Neural cell (in vitro differentiated cells): ENCODE results near the gene WDR59. TPM values are rescaled to one million over a fixed set of nuclear protein-coding genes. Genes with fewer than 3 reads are reported as not detected.

ENCODE experiments used
- H2AFZ ChIP-seq: fragments of 200-600, 300-800 bp; sonication (generic), shearing (Covaris generic); 2 replicates; pipeline ENCODE4 v1.6.0; 2014; ENCODE audit warnings: low read depth, mild to moderate bottlenecking, antibody characterized with exemption, low read length, moderate library complexity
- H3F3A ChIP-seq: fragments of 200-600 bp; shearing (Covaris generic); 2 replicates; pipeline ENCODE4 v1.6.1; 2016; ENCODE audit warnings: mild to moderate bottlenecking, moderate library complexity, mixed read lengths, antibody characterized with exemption, low read length; ENCODE audit not compliant: insufficient read depth, poor library complexity, severe bottlenecking
- H3K27ac ChIP-seq: fragments of 200-600, 300-800 bp; sonication (generic), shearing (Covaris generic); 2 replicates; pipeline ENCODE4 v1.5.1; 2014; ENCODE audit warnings: mild to moderate bottlenecking, low read length, moderate library complexity
- H3K27me3 ChIP-seq: fragments of 300-800, 200-600 bp; sonication (generic), shearing (Covaris generic); 2 replicates; pipeline ENCODE4 v1.6.0; 2014; ENCODE audit warnings: mild to moderate bottlenecking, low read depth, low read length, moderate library complexity; ENCODE audit not compliant: insufficient read depth
- H3K36me3 ChIP-seq: fragments of 300-800, 200-600 bp; sonication (generic), shearing (Covaris generic); 2 replicates; pipeline ENCODE4 v1.5.1; 2014; ENCODE audit warnings: mild to moderate bottlenecking, antibody characterized with exemption, low read length, moderate library complexity; ENCODE audit not compliant: insufficient read depth
- H3K4me2 ChIP-seq: fragments of 300-800, 200-600 bp; sonication (generic), shearing (Covaris generic); 2 replicates; pipeline ENCODE4 v1.6.0; 2014; ENCODE audit warnings: mild to moderate bottlenecking, low read length
- H3K4me3 ChIP-seq: fragments of 300-800, 200-600 bp; sonication (generic), shearing (Covaris generic); 2 replicates; pipeline ENCODE4 v1.5.1; 2014; ENCODE audit warnings: mild to moderate bottlenecking, low read length, moderate library complexity
- H3K79me2 ChIP-seq: fragments of 200-600 bp; shearing (Covaris generic); replicated peaks from 2 replicates; pipeline ENCODE4 v1.6.0; 2014; ENCODE audit warnings: mild to moderate bottlenecking, low read length, moderate library complexity; ENCODE audit not compliant: insufficient read depth
- H3K9ac ChIP-seq: fragments of 300-800, 200-600 bp; sonication (generic), shearing (Covaris generic); 2 replicates; pipeline ENCODE4 v1.6.1; 2016; ENCODE audit warnings: mild to moderate bottlenecking, low read length, mixed read lengths
- H3K9me2 ChIP-seq: fragments of 200-600 bp; shearing (Covaris generic); 2 replicates; pipeline ENCODE4 v1.6.1; 2016; ENCODE audit warnings: mild to moderate bottlenecking, low read length, mixed read lengths; ENCODE audit not compliant: insufficient read depth
- H3K9me3 ChIP-seq: fragments of 200-600, 300-800 bp; sonication (generic), shearing (Covaris generic); 2 replicates; pipeline ENCODE4 v1.6.1; 2016; ENCODE audit warnings: mild to moderate bottlenecking, mixed run types, low read length, moderate library complexity, mixed read lengths
- H4K20me1 ChIP-seq: fragments of 200-600 bp; shearing (Covaris generic); 2 replicates; pipeline ENCODE4 v1.6.1; 2016; ENCODE audit warnings: mild to moderate bottlenecking, mixed run types; ENCODE audit not compliant: insufficient read depth
- EP300 ChIP-seq: fragments of 450-650 bp; conservative IDR thresholded peaks from 2 replicates; pipeline ENCODE4 v1.6.1; 2014; ENCODE audit warnings: antibody characterized with exemption, mild to moderate bottlenecking, moderate library complexity; ENCODE audit not compliant: poor library complexity, severe bottlenecking
- EZH2 ChIP-seq: fragments of 200-600, 300-800 bp; shearing (Covaris generic), sonication (generic); IDR thresholded peaks from 2 replicates; pipeline ENCODE4 v1.6.1; 2014; ENCODE audit warnings: antibody characterized with exemption, low read length, borderline replicate concordance, mild to moderate bottlenecking; ENCODE audit not compliant: insufficient read depth, poor library complexity, severe bottlenecking
- MXI1 ChIP-seq: fragments of 450-650 bp; conservative IDR thresholded peaks from 2 replicates; pipeline ENCODE4 v1.6.1; 2014; ENCODE audit warnings: antibody characterized with exemption, mild to moderate bottlenecking; ENCODE audit not compliant: poor library complexity, severe bottlenecking
- POLR2AphosphoS5 ChIP-seq: IDR thresholded peaks from 2 replicates; pipeline ENCODE4 v1.6.1; 2012
- RAD21 ChIP-seq: fragments of 450-650 bp; conservative IDR thresholded peaks from 2 replicates; pipeline ENCODE4 v1.6.1; 2014; ENCODE audit warnings: antibody characterized with exemption, mild to moderate bottlenecking, moderate library complexity
- SMC3 ChIP-seq: fragments of 450-650 bp; conservative IDR thresholded peaks from 2 replicates; pipeline ENCODE4 v1.6.1; 2014; ENCODE audit warnings: antibody characterized with exemption, mild to moderate bottlenecking, moderate library complexity; ENCODE audit not compliant: poor library complexity
- TAF1 ChIP-seq: IDR thresholded peaks from 2 replicates; pipeline ENCODE4 v1.6.1; 2012; ENCODE audit warnings: low read depth
- polyA plus RNA-seq: library from polyadenylated mRNA; depleted of rRNA; stranded (reverse); fragments of >200 nt; gene quantifications from 2 replicates; pipeline ENCODE4 v1.2.3, GENCODE V29; 2014
- TF ChIP-seq, protein P1 (sequence below): fragments of 450-650 bp; IDR thresholded peaks from 2 replicates; pipeline ENCODE4 v1.5.1; 2014; ENCODE audit warnings: antibody characterized with exemption, mild to moderate bottlenecking, moderate library complexity; ENCODE audit not compliant: poor library complexity, severe bottlenecking
- TF ChIP-seq, protein P2 (sequence below): IDR thresholded peaks from 2 replicates; pipeline ENCODE4 v1.6.1; 2012; ENCODE audit warnings: borderline replicate concordance

Gene WDR59
- polyA plus RNA-seq, 1 donor from 2014 or later: 20.3 TPM

DNA sequence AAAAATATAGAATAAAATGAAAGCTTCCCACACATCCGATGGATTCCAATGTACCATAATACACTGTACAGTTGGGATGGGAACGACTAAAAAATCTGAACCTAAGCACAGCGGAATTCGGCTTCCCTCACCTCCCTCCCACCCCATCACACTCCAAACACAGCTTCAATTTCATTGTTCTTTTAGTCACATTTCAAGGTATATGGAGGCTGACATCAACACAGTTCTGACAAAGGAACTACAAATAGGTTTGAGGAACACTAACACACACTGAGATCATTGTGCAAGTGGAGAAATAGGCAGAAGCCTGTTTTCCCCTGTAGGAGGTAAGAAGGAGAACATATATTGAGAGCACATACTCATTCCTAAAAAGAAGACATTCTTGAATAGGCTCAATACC is 85.1 kb downstream of the WDR59 start:
- no peak for TF ChIP-seq TAF1
- no peak for TF ChIP-seq POLR2AphosphoS5
- TF ChIP-seq EP300: no peak
- TF ChIP-seq, protein P1, sequence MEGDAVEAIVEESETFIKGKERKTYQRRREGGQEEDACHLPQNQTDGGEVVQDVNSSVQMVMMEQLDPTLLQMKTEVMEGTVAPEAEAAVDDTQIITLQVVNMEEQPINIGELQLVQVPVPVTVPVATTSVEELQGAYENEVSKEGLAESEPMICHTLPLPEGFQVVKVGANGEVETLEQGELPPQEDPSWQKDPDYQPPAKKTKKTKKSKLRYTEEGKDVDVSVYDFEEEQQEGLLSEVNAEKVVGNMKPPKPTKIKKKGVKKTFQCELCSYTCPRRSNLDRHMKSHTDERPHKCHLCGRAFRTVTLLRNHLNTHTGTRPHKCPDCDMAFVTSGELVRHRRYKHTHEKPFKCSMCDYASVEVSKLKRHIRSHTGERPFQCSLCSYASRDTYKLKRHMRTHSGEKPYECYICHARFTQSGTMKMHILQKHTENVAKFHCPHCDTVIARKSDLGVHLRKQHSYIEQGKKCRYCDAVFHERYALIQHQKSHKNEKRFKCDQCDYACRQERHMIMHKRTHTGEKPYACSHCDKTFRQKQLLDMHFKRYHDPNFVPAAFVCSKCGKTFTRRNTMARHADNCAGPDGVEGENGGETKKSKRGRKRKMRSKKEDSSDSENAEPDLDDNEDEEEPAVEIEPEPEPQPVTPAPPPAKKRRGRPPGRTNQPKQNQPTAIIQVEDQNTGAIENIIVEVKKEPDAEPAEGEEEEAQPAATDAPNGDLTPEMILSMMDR: no peak
- TF ChIP-seq MXI1: no peak
- TF ChIP-seq, protein P2, sequence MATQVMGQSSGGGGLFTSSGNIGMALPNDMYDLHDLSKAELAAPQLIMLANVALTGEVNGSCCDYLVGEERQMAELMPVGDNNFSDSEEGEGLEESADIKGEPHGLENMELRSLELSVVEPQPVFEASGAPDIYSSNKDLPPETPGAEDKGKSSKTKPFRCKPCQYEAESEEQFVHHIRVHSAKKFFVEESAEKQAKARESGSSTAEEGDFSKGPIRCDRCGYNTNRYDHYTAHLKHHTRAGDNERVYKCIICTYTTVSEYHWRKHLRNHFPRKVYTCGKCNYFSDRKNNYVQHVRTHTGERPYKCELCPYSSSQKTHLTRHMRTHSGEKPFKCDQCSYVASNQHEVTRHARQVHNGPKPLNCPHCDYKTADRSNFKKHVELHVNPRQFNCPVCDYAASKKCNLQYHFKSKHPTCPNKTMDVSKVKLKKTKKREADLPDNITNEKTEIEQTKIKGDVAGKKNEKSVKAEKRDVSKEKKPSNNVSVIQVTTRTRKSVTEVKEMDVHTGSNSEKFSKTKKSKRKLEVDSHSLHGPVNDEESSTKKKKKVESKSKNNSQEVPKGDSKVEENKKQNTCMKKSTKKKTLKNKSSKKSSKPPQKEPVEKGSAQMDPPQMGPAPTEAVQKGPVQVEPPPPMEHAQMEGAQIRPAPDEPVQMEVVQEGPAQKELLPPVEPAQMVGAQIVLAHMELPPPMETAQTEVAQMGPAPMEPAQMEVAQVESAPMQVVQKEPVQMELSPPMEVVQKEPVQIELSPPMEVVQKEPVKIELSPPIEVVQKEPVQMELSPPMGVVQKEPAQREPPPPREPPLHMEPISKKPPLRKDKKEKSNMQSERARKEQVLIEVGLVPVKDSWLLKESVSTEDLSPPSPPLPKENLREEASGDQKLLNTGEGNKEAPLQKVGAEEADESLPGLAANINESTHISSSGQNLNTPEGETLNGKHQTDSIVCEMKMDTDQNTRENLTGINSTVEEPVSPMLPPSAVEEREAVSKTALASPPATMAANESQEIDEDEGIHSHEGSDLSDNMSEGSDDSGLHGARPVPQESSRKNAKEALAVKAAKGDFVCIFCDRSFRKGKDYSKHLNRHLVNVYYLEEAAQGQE: no peak
- TF ChIP-seq SMC3: no peak
- no peak for TF ChIP-seq EZH2
- TF ChIP-seq RAD21: no peak
- H3K27me3 ChIP-seq: no peaks in the 10 kb centered on the region
- no peak overlapping the region for H3K4me2 ChIP-seq

DNA sequence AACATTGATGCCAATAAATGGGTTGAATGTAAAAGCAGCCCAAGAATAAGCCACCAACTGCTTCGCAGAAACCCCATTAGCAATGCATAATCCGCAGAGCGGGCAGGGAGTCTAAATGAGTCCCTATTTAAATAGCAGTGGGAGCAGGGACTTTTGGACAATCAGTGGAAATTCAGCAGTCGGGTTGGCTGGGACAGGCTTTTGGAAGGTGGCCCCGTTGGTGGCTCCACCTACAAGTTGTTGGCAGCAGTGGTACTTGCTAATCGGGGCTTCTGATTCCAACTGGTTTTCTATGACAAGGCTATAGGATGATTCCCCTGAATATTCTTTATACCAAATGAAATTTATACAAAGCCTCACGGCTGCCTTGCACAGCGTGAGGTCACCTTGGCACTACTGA is 86.3 kb downstream of the WDR59 start:
- no peaks in the 10 kb centered on the region for H4K20me1 ChIP-seq
- H3K36me3 ChIP-seq: no peaks in the 10 kb centered on the region
- no peak overlapping the region for H3K4me3 ChIP-seq
- H2AFZ ChIP-seq: no peak overlapping the region
- H3K9me3 ChIP-seq: no peaks in the 10 kb centered on the region
- no peaks in the 10 kb centered on the region for H3K79me2 ChIP-seq
- no peaks in the 10 kb centered on the region for H3F3A ChIP-seq
- no peak overlapping the region for H3K9ac ChIP-seq
- TF ChIP-seq EZH2: no peak
- no peak for TF ChIP-seq SMC3
- TF ChIP-seq, protein P1: no peak
- TF ChIP-seq, protein P2: no peak
- no peak for TF ChIP-seq EP300
- TF ChIP-seq RAD21: no peak
- TF ChIP-seq POLR2AphosphoS5: no peak
- TF ChIP-seq TAF1: no peak
- TF ChIP-seq MXI1: no peak
- H3K9me2 ChIP-seq: no peaks in the 10 kb centered on the region
- no peak overlapping the region for H3K27ac ChIP-seq
- H3K4me2 ChIP-seq: no peak overlapping the region
- no peaks in the 10 kb centered on the region for H3K27me3 ChIP-seq

More for the DNA sequence above, 85.1 kb downstream of the WDR59 start:
- Histone ChIP-seq H3K9me2 (no peaks in the 10 kb centered on the region), H3F3A (no peaks in the 10 kb centered on the region), H2AFZ (no peak overlapping the region), H3K4me3 (no peak overlapping the region), H4K20me1 (no peaks in the 10 kb centered on the region), H3K9me3 (no peaks in the 10 kb centered on the region), H3K36me3 (no peaks in the 10 kb centered on the region), H3K79me2 (no peaks in the 10 kb centered on the region), H3K9ac (no peak overlapping the region), H3K27ac (no peak overlapping the region)
